Vagina (tissue), 2 donors: ENCODE results near the gene SRGAP3.

Experiments
- CTCF ChIP-seq, 3 experiments: fragments of 450-650 bp in 2 of 3; fragments of 200-600 bp in 1 of 3; sonication (generic) in 1 of 3; IDR thresholded peaks; one replicate each; pipeline ENCODE4 v1.5.1; 2017 to 2019; ENCODE audit warnings: antibody characterized with exemption in 3 of 3, mild to moderate bottlenecking in 2 of 3, moderate library complexity in 2 of 3
- POLR2A ChIP-seq, 2 donors: fragments of 450-650 bp; IDR thresholded peaks; one replicate each; pipeline ENCODE4 v1.6.1; 2017; ENCODE audit warnings: antibody characterized with exemption in 2 of 2, mild to moderate bottlenecking in 2 of 2, moderate library complexity in 2 of 2
- POLR2AphosphoS5 ChIP-seq, 2 donors: sonication (generic); formaldehyde crosslinking; IDR thresholded peaks; one replicate each; pipeline ENCODE4 v1.9.0; 2017; ENCODE audit warnings: antibody characterized with exemption in 2 of 2, mild to moderate bottlenecking in 2 of 2, low read depth in 1 of 2; ENCODE audit not compliant: insufficient read depth in 1 of 2

GRCh38 chr3:8984081-8984480, 265.4 kb downstream of the SRGAP3 start:
- TF ChIP-seq POLR2A (IDR thresholded peaks at IDR 0.05), result no peak
- no peak for TF ChIP-seq CTCF (IDR thresholded peaks at IDR 0.05)
- TF ChIP-seq POLR2AphosphoS5 (IDR thresholded peaks at IDR 0.05; ENCODE audit: insufficient read depth in 1 of 2, low read depth in 1 of 2), result no peak
